ENCODE results near the gene CRADD.

The CRADD gene

DNA sequence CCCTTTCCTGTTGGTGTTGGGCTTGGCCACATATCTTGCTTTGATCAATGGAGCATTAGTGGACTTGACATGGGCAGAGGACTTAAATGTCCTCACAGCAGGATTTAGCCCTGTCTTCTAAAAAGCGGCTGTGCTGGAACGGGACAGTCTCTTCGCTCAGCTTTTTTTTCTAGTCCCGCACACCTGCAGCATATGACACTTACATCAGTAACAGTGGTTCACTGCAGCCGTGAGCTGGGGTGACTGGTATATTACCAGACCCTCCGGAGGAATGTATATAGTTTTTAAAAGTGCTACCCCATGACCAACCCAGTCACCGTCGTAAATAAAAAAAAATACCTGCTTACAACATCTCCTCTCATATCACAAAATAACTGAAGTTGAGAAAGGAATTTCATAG lies 164.5 kb downstream of the CRADD start:
- no peak for DNase-seq (ENCODE audit: low read depth)

DNA sequence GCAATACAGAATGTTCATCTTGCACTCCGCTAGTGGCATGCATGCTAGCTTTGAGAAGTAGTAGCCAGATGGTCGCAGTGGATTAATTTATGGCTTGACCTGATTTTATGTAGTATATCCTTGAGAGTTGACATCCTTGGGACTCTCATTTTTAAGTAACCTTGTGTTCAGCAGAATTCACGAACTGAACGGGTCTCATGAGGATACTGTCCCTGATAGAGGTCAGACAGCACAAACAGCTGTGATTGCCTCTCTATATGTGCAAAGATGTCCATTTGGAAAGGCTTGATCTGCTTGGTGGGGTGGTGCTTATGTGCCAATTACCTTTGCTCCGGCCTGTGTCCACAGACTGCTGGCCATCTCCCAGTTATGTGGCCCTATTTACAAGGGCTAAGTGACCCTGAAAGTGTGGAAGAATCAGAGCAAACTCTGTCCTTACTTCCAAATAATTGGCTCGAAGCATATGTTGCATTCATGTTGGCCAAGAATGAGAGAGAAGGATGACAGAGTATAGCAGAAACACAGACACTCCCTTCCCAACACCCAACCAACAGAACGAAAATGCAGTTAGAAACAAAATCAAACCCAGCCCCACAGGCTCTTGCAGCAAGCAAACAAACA lies 167.1 kb downstream of the CRADD start:
- DNase-seq (ENCODE audit: low read depth) = no peak

DNA sequence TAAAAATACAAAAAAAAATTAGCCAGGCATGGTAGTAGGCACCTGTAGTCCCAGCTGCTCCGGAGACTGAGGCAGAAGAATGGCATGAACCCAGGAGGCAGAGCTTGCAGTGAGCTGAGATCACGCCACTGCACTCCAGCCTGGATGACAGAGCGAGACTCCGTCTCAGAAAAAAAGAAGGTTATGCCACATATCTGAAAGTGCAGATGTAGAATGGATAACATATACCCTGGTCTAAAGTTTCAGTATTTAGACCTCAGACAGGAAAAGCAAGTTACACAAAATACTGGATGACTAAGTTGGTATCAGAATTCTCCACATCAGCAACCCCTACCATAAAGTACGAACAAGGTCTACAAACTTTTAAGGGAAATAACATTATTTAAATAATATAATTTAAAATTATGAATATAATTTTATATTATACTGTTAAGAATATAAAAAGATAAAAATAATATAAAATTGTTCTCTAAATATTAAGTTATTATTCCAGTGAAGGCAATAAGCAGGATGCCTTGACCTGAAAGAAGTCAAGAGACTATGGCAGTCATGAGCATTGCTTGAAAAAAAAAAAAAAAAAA lies 169.9 kb downstream of the CRADD start:
- DNase-seq (ENCODE audit: low read depth) = no peak

DNA sequence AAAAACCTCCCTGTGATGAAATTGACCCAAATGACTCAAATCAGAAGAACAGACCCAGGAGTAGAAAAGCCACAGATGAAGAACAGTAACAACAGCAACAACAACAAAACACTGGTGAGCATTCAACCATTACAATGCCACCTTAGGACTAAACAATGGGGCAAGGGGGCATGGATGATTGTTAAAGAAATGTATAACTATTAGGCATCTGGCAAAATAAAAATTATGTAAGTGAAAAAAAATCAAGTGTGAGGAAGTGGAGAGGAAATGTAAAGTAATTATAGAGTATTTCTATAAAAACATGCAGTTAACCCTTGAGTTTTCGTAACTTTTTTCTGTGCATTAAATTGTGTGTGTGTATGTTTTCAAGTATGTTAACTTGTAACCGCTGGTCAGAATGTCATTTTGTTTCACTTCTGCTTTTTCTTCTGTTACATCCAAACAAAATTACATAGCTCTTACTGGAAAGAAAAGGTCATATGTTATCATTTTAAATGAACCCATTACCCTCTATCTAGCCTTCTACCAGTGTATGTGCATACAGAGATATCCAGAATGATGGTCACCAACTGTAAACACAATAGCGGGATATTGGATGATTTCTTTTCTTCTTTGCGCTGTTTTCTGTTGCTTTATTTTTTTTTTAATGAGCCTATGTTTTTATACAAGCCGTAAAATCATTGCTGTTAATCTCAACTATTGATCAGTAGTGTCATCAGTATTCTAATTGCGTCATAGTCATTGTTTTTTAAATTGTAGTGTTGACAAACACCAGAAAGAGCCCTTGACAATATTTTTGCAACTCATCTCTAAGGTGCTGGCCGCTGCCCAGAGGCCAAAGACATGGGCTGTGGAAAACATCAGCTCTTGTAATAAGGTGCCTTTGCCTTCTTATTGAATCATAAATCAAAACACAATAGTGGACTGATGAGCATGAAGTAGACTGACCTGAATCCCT lies 170.6 kb downstream of the CRADD start:
- peak; percentile 7 for DNase-seq (ENCODE audit: low read depth)

DNA sequence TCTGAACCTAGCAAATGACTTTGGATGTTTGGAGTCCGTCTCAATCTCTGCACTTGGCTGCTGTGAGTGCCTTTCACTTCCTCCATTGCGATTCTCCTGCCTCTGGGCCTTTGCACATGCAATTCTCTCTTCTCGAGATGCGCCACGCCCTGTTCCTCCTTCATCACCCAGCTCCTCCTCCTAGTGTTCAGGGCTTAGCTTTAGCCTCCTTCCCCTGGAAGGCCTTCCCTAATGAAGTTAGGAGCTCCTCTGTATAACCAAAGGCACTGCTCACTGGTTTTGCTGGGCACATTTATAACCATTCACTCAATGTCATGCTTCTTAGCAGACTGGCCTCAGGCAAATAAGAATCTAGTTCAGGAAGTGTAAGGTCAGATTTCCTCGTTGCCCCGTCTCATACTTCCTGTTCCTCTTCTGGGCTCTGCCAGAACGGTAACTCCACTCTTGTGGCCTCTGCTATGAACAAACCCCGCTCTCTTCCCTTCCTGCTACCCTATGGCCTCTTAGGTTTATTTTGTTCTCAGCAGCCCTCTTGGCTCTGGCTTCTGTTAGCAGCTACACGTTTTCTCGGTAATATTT lies 171.4 kb downstream of the CRADD start:
- no peak for DNase-seq (ENCODE audit: low read depth)

DNA sequence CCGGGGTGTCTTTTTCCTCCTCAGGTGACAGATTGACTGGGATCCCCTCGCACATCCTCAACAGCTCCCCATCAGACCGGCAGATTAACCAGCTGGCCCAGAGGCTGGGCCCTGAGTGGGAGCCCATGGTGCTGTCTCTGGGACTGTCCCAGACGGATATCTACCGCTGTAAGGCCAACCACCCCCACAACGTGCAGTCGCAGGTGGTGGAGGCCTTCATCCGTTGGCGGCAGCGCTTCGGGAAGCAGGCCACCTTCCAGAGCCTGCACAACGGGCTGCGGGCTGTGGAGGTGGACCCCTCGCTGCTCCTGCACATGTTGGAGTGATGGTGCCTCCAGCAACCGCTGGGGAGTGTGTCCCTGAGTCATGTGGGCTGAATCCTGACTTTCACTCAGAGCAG lies 172.8 kb downstream of the CRADD start:
- DNase-seq (ENCODE audit: low read depth) = no peak

DNA sequence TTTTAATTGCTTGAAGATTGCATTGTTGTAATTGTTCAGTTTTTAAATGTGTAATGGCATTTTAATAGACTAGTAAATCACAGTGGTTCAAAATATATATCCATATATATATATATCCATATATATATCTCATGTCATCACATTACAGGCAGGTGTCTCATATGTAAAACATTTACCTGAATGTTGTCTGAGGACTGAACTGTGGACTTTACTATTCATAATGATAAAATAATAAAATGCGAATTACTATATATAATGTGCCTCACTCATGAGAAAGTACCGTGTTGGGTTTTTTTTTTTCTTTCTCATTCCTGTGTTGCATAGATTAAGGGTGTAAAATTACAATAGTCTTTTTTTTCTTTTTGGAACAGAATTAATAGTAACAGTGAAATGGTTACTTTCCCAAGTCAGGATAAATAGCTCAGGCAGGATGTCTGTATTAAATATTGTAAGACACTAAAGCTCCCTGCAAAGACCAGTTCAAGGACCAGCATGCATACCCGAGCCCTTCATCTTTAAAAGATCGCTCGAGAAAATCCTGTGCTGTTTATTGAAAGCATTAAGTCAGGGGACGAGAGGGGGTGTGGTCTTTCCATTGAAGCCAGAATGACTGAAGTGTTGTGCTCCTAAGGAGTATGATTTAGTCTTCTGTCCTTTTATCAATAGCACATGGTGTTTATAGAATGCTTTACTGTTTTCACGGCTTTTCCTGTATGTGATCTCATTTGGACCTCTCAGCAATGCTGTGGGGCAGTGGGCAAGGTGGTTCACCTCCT lies 173.5 kb downstream of the CRADD start:
- no peak for DNase-seq (ENCODE audit: low read depth)

DNA sequence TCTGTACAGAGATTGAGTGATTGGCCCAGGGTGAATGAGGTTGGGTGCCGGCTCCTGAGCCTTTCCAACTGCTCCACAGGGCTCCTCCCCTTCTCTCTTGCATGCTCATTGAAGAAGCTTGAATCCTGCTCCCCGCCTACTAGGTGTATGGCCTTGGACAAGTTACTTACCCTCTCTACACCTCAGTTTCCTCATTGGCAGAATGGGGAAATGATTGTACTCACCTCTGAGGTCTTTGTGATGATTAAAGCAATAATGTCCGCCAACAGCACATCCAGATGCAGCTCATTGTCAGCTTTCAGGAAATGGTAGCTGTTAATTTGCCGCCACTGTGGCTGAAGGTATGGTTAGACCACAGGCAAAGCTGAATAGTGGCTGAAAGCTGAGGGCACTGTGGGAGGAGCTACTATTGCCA lies 174.1 kb downstream of the CRADD start:
- DNase-seq (ENCODE audit: low read depth) = no peak

DNA sequence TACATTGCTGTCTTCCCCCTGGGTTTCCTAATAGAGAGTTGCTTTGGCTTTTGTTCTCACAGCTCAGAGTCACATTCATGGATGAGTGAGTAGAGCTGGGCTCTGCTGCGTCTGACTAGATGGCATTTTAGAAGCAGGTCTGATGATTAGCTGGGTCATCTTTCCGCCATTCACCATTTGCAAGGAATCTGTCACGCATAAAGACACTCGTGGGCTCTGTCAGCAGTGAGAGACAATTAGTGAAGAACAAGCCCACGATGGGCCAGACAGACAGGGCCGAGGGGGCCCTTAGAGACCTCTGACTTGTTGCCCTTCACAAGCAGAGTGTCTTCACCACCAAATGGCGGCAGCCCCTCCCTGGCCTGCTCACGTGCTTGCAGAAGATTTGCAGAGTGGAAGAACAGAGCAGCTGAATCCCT lies 175.0 kb downstream of the CRADD start:
- no peak for DNase-seq (ENCODE audit: low read depth)

DNA sequence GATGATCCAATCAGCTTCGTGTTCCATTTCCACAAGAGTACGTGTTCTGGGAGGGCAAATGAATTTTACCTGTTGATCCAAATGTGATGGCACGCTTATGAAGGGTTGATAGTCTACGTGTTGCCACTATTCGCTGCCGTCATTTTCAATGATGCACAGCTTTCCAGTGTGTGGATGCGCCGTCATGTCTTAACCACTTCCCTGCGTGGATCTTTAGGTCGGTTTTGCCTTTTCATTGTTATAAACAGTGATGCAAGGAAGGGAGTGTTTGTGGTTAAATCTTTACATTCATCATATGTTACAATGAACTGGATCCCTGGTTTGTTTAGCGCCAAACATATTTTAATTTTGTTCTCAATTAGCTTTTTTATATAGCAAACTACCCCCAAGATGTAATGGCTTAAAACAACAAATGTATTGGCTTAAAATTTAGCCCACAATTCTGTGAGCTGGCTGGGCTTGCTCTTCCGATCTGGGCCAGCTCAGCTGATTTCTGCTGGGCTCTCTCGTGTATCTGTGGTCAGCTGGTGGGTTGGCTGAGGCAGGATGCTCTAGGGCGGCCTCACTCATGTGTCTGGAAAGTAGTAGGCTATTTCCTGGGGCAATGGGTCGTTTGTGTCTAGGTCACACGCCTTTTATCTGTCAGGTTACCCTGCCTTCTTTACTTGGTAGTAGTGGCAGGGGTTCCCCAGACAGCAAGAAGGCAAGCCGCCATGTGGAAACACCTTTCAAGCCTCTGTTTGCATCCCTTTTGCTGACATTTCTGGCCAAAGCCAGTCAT lies 176.7 kb downstream of the CRADD start:
- no peak for DNase-seq (ENCODE audit: low read depth)

DNA sequence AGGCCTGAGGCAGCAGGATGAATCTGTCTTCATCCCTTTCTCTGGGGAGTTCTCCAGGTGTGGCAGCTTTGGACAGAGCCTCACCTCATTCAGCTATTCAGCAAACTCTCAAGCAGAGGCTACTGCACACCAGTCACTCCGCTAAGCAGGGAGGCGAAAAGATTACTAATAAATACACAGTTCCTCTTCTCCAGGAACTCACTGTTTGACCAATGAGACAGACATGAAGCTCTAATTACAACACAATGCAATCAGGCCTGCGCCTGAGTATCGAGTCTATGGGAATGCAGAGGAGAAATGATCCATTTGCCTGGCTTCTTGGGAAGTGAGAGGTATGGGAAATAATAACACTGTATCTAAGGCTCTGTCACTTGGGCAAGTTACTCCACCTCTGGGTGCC lies 178.1 kb downstream of the CRADD start:
- DNase-seq (ENCODE audit: low read depth) = no peak

DNA sequence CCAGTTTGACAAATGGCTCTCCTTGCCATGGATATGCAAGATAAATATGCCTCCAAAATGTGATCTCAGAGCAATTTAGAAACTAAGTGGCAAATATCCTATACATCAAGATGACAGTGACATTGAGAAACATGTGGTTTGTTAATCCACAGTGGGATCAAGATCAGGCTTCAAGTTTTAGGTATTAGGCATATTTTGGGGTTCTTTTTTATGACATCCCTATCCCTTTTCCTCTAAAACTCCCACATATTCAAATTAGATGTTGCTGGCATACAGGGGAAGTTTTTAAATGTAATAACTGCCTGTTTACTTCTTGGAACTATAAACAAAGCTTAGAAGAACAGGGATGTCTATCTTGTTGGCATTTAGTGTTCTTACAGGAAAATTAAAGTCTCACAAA lies 179.4 kb downstream of the CRADD start:
- no peak for DNase-seq (ENCODE audit: low read depth)

DNA sequence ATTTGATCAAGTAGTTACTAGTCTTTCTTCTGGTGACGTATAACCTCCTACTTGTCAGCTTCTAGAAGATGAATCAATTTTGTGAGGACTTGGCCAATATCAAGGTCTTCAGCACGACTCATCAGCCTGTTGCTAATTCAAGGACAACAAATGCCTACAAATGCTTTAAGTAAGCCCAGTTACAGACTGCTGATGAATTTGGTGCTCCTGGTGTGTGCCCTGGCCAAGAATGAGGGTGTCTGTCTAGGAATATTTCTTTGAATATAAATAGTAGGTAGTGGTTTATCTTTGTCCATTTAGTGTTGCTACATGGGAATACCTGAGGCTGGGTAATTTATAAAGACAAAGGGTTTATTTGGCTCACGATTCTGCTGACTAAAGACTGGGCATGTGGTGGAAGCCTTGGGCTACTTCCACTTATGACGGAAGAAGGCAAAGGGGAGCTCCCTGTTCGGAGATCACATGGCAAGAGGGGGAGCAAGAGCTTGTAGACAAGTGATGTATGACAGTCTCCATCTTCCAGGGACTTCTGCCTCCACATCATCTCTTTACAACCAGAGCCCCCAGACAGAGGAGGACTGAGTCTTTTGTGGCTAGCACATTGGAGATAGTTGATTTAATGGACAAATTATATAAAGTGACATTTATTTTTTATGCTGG lies 180.2 kb downstream of the CRADD start:
- peak; percentile 80 for DNase-seq (ENCODE audit: low read depth)

DNA sequence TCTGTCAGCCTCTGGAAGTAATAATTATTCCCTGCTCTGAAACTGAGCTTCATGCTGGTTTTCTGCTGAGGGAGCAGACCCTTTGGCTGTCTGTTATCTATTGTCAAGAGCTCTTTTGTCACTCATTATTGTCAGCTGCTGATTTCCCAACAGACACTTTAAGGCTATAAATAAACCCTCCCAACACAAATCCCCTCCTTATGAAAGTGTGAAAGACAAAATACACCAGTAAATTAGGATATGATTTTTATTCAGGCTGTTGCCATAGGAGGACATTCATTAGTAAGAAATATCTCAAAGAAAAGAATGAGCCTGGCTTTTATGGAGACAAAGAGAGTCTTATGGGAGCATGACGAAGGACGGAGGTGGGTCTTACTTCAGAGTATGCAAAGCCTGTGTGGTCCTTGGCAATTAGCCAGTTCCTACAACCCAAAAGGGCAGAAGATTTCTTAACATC lies 180.8 kb downstream of the CRADD start:
- no peak for DNase-seq (ENCODE audit: low read depth)

DNA sequence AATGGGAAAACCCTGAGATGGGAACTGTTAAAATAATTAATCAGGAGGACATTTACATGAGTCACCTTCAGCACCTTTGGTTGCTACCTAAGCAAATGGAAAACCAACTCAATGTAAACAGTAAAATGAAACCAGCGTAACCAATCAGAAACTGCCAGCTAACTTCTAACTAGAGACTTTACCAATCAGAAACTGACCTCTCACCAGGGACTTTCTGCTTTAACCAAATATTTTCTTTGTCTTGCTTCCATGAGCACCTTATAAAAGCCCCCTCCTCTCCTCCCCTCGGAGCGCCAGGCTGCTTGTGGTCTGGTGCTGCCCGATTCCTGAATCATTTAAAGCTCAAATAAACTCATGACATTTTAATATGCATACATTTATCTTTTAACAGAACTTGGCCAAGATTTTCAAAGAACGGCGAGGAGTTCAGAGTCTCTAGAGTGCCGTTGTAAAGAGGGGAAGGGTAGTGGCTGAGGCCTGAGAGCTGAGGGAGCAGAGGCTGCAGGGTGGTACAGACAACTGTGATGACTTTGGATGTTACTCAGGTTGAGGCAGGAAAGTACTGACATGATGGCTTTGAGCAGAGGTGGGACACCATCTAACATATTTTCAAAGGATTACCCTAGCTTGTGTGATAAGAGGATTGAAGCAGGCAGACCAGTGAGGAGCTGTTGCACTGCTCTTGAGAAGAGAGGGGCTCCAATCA lies 183.6 kb downstream of the CRADD start:
- no peak for DNase-seq (ENCODE audit: low read depth)

DNA sequence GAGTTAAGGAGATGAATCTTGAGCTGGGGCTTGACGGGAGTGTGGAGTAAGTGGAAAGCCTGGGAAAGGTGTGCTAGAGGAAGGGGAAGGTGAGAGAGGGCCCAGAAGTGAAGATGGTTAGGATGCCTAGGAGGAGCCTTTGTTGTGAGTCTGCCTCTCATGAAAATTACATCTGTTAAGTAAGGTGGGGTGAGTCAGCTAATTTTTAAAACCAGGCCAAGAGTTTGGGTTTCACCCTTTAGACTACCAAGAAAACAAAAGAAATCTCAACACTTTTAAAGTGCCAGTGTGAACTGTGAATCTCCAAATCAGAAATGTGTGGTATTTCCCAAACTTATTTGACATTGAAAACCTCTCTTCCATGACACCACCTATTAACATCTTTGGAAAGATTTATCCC lies 185.2 kb downstream of the CRADD start:
- DNase-seq (ENCODE audit: low read depth) = no peak

DNA sequence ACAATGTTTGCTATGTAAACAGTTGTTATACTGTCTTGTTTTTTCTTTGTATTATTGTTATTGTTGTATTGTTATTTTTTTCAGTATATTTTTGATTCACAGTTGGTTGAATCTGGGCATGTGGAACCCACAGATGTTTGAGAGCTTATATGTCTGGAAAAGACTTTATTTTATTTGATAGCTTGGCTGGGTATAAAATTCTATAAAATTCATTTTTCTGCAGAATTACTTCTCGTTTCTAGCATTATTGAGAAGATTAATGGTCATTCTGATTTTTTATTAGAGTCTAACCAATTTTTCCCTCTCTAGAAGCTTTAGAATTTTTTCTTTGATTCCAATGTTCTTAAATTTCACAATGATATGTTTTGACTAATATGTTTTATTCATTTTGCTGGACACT lies 188.6 kb downstream of the CRADD start:
- no peak for DNase-seq (ENCODE audit: low read depth)

DNA sequence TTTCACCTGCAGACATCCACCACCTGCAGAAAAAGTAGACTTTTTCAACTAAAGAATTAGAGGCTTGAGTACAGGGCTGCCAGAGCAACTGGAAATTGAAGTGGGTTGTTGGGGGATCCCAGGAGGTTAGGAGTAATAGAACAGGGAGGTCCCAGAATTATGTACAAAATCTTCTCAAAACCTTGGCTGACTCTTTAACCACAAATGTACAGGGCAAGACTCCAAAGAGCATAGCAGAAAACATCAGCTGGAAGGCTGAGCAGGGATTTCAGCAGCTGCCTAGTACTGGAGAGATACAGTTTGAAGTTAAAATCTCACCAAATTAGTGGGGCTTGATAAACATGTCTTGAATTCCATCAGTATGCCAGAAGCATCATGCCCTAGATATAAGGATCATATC lies 191.6 kb downstream of the CRADD start:
- no peak for DNase-seq (ENCODE audit: low read depth)

DNA sequence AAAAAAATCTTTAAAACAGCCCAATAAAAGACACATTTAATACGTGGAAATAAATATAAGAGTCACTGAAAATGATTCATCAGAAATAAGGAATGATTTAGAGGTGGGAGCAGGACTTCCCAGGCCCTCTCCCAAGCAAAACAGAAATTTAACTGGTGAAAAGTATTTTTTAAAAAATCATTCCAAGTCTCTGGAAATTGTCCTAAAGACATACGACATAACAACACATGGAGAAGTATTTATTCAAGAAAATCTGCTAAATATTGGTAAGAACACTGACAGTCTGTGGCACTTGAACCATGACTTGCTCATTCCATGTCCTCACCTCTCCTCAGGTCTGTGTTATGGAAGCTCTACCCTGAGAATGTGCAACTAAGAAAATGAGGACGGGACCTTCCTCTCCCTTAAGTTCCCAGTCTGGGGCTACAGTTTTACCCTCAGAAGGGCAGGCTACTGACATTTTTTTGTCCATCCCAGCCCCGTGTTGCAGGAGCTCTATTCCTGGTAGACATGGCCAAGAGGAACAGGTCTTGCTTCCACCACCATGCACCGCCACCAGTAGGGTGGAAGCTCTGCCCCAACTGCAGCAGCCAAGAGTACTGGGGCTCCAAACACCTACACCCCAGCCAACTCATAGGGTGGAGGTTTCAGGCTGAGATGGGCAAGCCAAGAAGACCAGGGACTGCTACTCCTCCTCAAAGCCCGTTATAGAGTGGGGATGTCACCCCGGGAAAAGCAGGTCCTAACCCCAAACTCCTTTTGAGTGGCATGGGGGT lies 193.0 kb downstream of the CRADD start:
- DNase-seq (ENCODE audit: low read depth) = no peak

Data from ELR (cell line).